Activated B cell treated with CpG ODN at 0.5 μM for 24 hours (primary cell): Measurements from ENCODE around the gene CDK4. TPM values are rescaled to one million over a fixed set of nuclear protein-coding genes. Genes with fewer than 3 reads are reported as not detected.

Source experiments
- ATAC-seq: fragments of 200-7000 bp; cut with Tn5 transposase; one replicate; pipeline ENCODE4 v1.10.0; 2021; ENCODE audit warnings: low read depth, mild to moderate bottlenecking, moderate library complexity
- CTCF ChIA-PET: fragments of 350-600 bp; sonication (Branson Sonifier 250); formaldehyde crosslinking; loops from one replicate; lab custom pipeline; 2021; ENCODE audit warnings: antibody characterized with exemption; lab: Charles Lee
- POLR2A ChIA-PET: fragments of 350-600 bp; sonication (Branson Sonifier 250); formaldehyde crosslinking; loops from one replicate; lab custom pipeline; 2021; ENCODE audit warnings: antibody characterized with exemption; lab: Charles Lee
- DNase-seq: peaks from one replicate; pipeline ENCODE4 v3.0.0; 2022
- H3K27ac Mint-ChIP-seq: one replicate; pipeline ENCODE4 v1.8.0; 2020; ENCODE audit warnings: mixed read lengths
- H3K27me3 Mint-ChIP-seq: one replicate; pipeline ENCODE4 v1.8.0; 2021; ENCODE audit warnings: mixed read lengths
- H3K36me3 Mint-ChIP-seq: one replicate; pipeline ENCODE4 v1.8.0; 2021; ENCODE audit warnings: low read depth, mixed read lengths
- H3K4me1 Mint-ChIP-seq: one replicate; pipeline ENCODE4 v1.8.0; 2021; ENCODE audit warnings: mixed read lengths
- H3K4me3 Mint-ChIP-seq: one replicate; pipeline ENCODE4 v1.8.0; 2020; ENCODE audit warnings: mild to moderate bottlenecking, mixed read lengths
- H3K9me3 Mint-ChIP-seq: one replicate; pipeline ENCODE4 v1.8.0; 2020; ENCODE audit warnings: mixed read lengths
- intact Hi-C: fragments of 100-400 bp; cut with micrococcal nuclease; formaldehyde crosslinking; loops from one replicate; pipeline ENCODE4 v1.15.1; 2024
- total RNA-seq: library from RNA; stranded (reverse); gene quantifications from 2 replicates; pipeline ENCODE4 v1.2.3, GENCODE V29; 2022
- TF ChIP-seq, protein P1 (sequence below): fragments of 200-600 bp; IDR thresholded peaks from one replicate; pipeline ENCODE4 v1.8.0; 2022; ENCODE audit warnings: antibody characterized with exemption, mild to moderate bottlenecking

Gene CDK4
- total RNA-seq, 1 donor from 2014 or later: 95.7 TPM

DNA sequence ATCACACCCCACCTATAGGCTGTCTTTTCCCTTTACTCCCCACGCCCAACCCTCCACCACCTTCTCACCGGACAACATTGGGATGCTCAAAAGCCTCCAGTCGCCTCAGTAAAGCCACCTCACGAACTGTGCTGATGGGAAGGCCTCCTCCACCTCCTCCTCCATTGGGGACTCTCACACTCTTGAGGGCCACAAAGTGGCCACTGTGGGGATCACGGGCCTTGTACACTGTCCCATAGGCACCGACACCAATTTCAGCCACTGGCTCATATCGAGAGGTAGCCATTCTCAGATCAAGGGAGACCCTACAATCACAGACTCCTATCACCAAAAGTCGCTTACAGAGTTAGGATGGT, 700 bp downstream of the CDK4 start:
- TF ChIP-seq, protein P1, sequence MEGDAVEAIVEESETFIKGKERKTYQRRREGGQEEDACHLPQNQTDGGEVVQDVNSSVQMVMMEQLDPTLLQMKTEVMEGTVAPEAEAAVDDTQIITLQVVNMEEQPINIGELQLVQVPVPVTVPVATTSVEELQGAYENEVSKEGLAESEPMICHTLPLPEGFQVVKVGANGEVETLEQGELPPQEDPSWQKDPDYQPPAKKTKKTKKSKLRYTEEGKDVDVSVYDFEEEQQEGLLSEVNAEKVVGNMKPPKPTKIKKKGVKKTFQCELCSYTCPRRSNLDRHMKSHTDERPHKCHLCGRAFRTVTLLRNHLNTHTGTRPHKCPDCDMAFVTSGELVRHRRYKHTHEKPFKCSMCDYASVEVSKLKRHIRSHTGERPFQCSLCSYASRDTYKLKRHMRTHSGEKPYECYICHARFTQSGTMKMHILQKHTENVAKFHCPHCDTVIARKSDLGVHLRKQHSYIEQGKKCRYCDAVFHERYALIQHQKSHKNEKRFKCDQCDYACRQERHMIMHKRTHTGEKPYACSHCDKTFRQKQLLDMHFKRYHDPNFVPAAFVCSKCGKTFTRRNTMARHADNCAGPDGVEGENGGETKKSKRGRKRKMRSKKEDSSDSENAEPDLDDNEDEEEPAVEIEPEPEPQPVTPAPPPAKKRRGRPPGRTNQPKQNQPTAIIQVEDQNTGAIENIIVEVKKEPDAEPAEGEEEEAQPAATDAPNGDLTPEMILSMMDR: no peak
- ChIA-PET CTCF (no interaction called here), POLR2A (interaction anchor here (0.9 to 1.2 kb wide), 5 partner anchors 10 to 85 kb away, joined by 3 to 6 read pairs (median 3); partner anchors contain the start of genes EEF1AKMT3, METTL1 and OS9)
- Mint-ChIP-seq H3K27me3 (no peaks in the 10 kb centered on the region), H3K36me3 (peaks cover 55% of the 10 kb centered on the region), H3K4me1 (peaks cover 52% of the 10 kb centered on the region), H3K27ac (peak overlapping the region; percentile 87), H3K4me3 (peak overlapping the region; percentile 90), H3K9me3 (no peaks in the 10 kb centered on the region)
- ATAC-seq: no peak
- intact Hi-C loops: loop anchor here (5.0 kb wide), 2 partner anchors 274 to 1064 kb away; partner anchors contain the start of genes ARHGAP9 and PTGES3
- no peak for DNase-seq

GRCh38 chr12:57750561-57751431, 1.3 kb downstream of the CDK4 start:
- TF ChIP-seq, protein P1: no peak
- no peak for DNase-seq
- POLR2A ChIA-PET: no interaction called here
- no peak for ATAC-seq
- Mint-ChIP-seq H3K4me3 (peak overlapping the region; percentile 90), H3K4me1 (peaks cover 55% of the 10 kb centered on the region), H3K9me3 (no peaks in the 10 kb centered on the region), H3K27me3 (no peaks in the 10 kb centered on the region), H3K27ac (peak overlapping the region; percentile 87), H3K36me3 (peaks cover 56% of the 10 kb centered on the region)
- intact Hi-C loops: loop anchor here (5.0 kb wide), 2 partner anchors 273 to 1063 kb away; partner anchors contain the start of genes ARHGAP9 and PTGES3
- CTCF ChIA-PET: no interaction called here

- no peaks in the 10 kb centered on the region for H3K27me3 Mint-ChIP-seq
- intact Hi-C loops: no loop called here
- H3K9me3 Mint-ChIP-seq: no peaks in the 10 kb centered on the region
- DNase-seq: no peak
- no peak overlapping the region for H3K4me3 Mint-ChIP-seq
- ChIA-PET CTCF (no interaction called here), POLR2A (interaction anchor here (0.6 to 0.7 kb wide), 2 partner anchors 638 to 1290 kb away, joined by 3 to 5 read pairs; partner anchors contain the start of gene STAT6)
- H3K4me1 Mint-ChIP-seq: peaks cover 62% of the 10 kb centered on the region
- TF ChIP-seq, protein P1: no peak
- ATAC-seq: no peak
- no peak overlapping the region for H3K27ac Mint-ChIP-seq
- peaks cover 60% of the 10 kb centered on the region for H3K36me3 Mint-ChIP-seq
These were observed 3.0 kb downstream of the CDK4 start for GRCh38 chr12:57749061-57749460.

- DNase-seq (no peak), ATAC-seq (no peak)
- Mint-ChIP-seq H3K27me3 (no peaks in the 10 kb centered on the region), H3K9me3 (no peaks in the 10 kb centered on the region), H3K36me3 (peaks cover 50% of the 10 kb centered on the region), H3K27ac (peak overlapping the region; percentile 89), H3K4me1 (peaks cover 52% of the 10 kb centered on the region), H3K4me3 (peak overlapping the region; percentile 86)
- CTCF ChIA-PET: no interaction called here
- POLR2A ChIA-PET: interaction anchor here (1.4 to 2.7 kb wide), 3 partner anchors 8 to 52 kb away, joined by 4 to 28 read pairs (median 4); partner anchors contain the start of genes MARCHF9 and OS9
- intact Hi-C loops: no loop called here
- TF ChIP-seq, protein P1: no peak
These were observed 6.1 kb downstream of the CDK4 start for GRCh38 chr12:57746025-57746424.

DNA sequence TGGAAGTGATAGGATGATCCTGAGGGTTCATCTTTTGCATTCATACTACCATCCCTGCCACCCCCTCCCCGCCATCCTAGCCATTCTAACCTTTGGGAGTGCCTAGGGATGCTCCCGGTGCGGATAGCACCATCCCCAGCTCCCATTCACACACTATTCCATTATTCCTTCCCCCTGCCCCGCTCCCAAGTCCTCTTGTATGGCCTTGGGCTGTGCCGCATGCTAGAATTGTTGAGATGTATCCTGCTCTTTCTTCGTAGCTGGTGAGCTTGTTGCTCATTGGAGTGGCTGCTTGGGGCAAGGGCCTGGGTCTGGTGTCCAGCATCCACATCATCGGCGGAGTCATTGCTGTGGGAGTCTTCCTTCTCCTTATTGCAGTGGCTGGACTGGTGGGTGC, 6.6 kb downstream of the CDK4 start:
- no peaks in the 10 kb centered on the region for H3K9me3 Mint-ChIP-seq
- H3K36me3 Mint-ChIP-seq: peaks cover 46% of the 10 kb centered on the region
- peaks cover 52% of the 10 kb centered on the region for H3K4me1 Mint-ChIP-seq
- intact Hi-C loops: loop anchor here (2.0 kb wide), 1 partner anchor 223 kb away; the partner anchor contains the start of gene MBD6
- peak overlapping the region; percentile 86 for H3K4me3 Mint-ChIP-seq
- peak overlapping the region; percentile 89 for H3K27ac Mint-ChIP-seq
- H3K27me3 Mint-ChIP-seq: no peaks in the 10 kb centered on the region
- DNase-seq (no peak), ATAC-seq (no peak)
- TF ChIP-seq, protein P1: no peak
- ChIA-PET POLR2A (interaction anchor here (0.8 to 2.7 kb wide), 9 partner anchors 9 to 265 kb away, joined by 3 to 28 read pairs (median 4); partner anchors contain the start of genes ARHGAP9, ATP23, CTDSP2 and MARCHF9), CTCF (interaction anchor here (1.9 kb wide), 1 partner anchor 11 kb away, joined by 14 read pairs; no protein-coding TSS in a partner anchor)
